Body of pancreas (tissue), 4 donors: Measurements from ENCODE around the gene PRDM15. TPM values are rescaled to one million over a fixed set of nuclear protein-coding genes. Genes with fewer than 3 reads are reported as not detected.

Source experiments
- ATAC-seq: fragments of 150-250 bp; one replicate; pipeline ENCODE4 v1.9.1; 2016
- DNase-seq, 4 donors: peaks; one replicate each; pipeline ENCODE4 v3.0.0-alpha.2; 2019
- H3K27ac ChIP-seq, 4 donors: fragments of 200-600 bp; sonication (generic); 1 replicate in 3 of 4; 2 replicates in 1 of 4; pipeline versions ENCODE4 v1.5.1 to v1.6.1; 2016 to 2019; ENCODE audit warnings: mild to moderate bottlenecking in 1 of 4, mixed read lengths in 1 of 4, moderate library complexity in 1 of 4
- H3K27me3 ChIP-seq, 2 donors: fragments of 200-600 bp; sonication (generic); one replicate each; pipeline ENCODE4 v1.6.0; 2016; ENCODE audit warnings: mild to moderate bottlenecking in 1 of 2
- H3K36me3 ChIP-seq, 2 donors: fragments of 200-600 bp; sonication (generic); replicated peaks in 1 of 2; 2 replicates each; pipeline ENCODE4 v1.5.1; 2016; ENCODE audit warnings: low read depth in 2 of 2; ENCODE audit not compliant: insufficient read depth in 1 of 2
- H3K4me1 ChIP-seq: fragments of 200-600 bp; sonication (generic); one replicate; pipeline ENCODE4 v1.6.0; 2016
- H3K4me3 ChIP-seq, 2 donors: fragments of 200-600 bp; sonication (generic); 1 replicate in 1 of 2; 2 replicates in 1 of 2; pipeline ENCODE4 v1.5.1; 2016 to 2019
- H3K9me3 ChIP-seq, 3 donors: fragments of 200-600 bp; sonication (generic); 1 replicate in 2 of 3; 2 replicates in 1 of 3; pipeline ENCODE4 v1.5.1; 2016
- CTCF ChIP-seq, 7 experiments: fragments of 450-650 bp in 4 of 7; fragments of 200-600 bp in 3 of 7; sonication (generic) in 3 of 7; IDR thresholded peaks; one replicate each; pipeline ENCODE4 v1.5.1; 2016 to 2019; ENCODE audit warnings: antibody characterized with exemption in 7 of 7
- POLR2A ChIP-seq, 3 donors: fragments of 450-650 bp; IDR thresholded peaks; one replicate each; pipeline ENCODE4 v1.6.1; 2016; ENCODE audit warnings: antibody characterized with exemption in 3 of 3, mild to moderate bottlenecking in 2 of 3
- WGBS, 2 donors: methylation state at CpG; one replicate each; pipeline ENCODE4 v1.1.5; 2017; 5-methylcytosine and 5-hydroxymethylcytosine counted together
- intact Hi-C: fragments of 100-400 bp; cut with DNase I; formaldehyde crosslinking; loops from one replicate; pipeline ENCODE4 v1.15.1; 2023
- total RNA-seq, 2 donors: library from RNA; depleted of rRNA; stranded (reverse); fragments of >200 nt; gene quantifications; one replicate each; pipeline ENCODE4 v1.1.0, GENCODE V29; 2016

Gene PRDM15
- total RNA-seq, 2 donors from 2014 or later, result 3.1 to 6.9 TPM

- Histone ChIP-seq H3K4me3 (peak overlapping the region in 1 of 2 donors; percentile 51), H3K27me3 (no peaks in the 10 kb centered on the region), H3K4me1 (peaks cover 17% of the 10 kb centered on the region), H3K36me3 (no peaks in the 10 kb centered on the region), H3K27ac (peak overlapping the region; percentile 73 to 87 (median 84)), H3K9me3 (no peaks in the 10 kb centered on the region)
- ATAC-seq (peak; percentile 84), DNase-seq (peak; percentile 84 to 88 (median 86))
- intact Hi-C loops, result no loop called here
- TF ChIP-seq CTCF (IDR thresholded peaks at IDR 0.05) (no peak), POLR2A (IDR thresholded peaks at IDR 0.05) (no peak)
- WGBS, 2 donors, result 1% methylated on average over 35 of the region's 65 CpGs; no CpG with 5 or more reads in 1 of the 2 donors
These were observed 334 bp downstream of the PRDM15 start for GRCh38 chr21:41878831-41879189.

GRCh38 chr21:41877901-41878830 lies 978 bp downstream of the PRDM15 start:
- peak; percentile 54 for ATAC-seq
- WGBS, 2 donors, result 1 to 2% methylated on average over 37 to 48 of the region's 48 CpGs

GRCh38 chr21:41876928-41877652 lies 2.1 kb downstream of the PRDM15 start:
- no peaks in the 10 kb centered on the region for H3K27me3 ChIP-seq
- no peak overlapping the region for H3K4me3 ChIP-seq
- no peaks in the 10 kb centered on the region for H3K36me3 ChIP-seq
- H3K4me1 ChIP-seq, result peaks cover 17% of the 10 kb centered on the region
- H3K27ac ChIP-seq, result peak overlapping the region in 1 of 4 donors; percentile 73
- ATAC-seq, result no peak
- TF ChIP-seq POLR2A (IDR thresholded peaks at IDR 0.05), result no peak
- no peak for TF ChIP-seq CTCF (IDR thresholded peaks at IDR 0.05)
- WGBS, 2 donors, result 81 to 85% methylated on average over 11 of the region's 11 CpGs
- intact Hi-C loops, result no loop called here
- no peaks in the 10 kb centered on the region for H3K9me3 ChIP-seq
- DNase-seq, result no peak

More at GRCh38 chr21:41877901-41878830, 978 bp downstream of the PRDM15 start:
- peak in 1 of 3 donors; percentile 34 for TF ChIP-seq POLR2A (IDR thresholded peaks at IDR 0.05)
- peak in 1 of 7 experiments; percentile 11 for TF ChIP-seq CTCF (IDR thresholded peaks at IDR 0.05)
- Histone ChIP-seq H3K27me3 (no peaks in the 10 kb centered on the region), H3K9me3 (no peaks in the 10 kb centered on the region), H3K36me3 (no peaks in the 10 kb centered on the region), H3K4me1 (peaks cover 17% of the 10 kb centered on the region), H3K27ac (peak overlapping the region; percentile 42 to 87 (median 78)), H3K4me3 (peak overlapping the region in 1 of 2 donors; percentile 51)
- DNase-seq, result peak; percentile 52 to 64 (median 60)
- intact Hi-C loops, result no loop called here

- no peaks in the 10 kb centered on the region for H3K36me3 ChIP-seq
- no peak for ATAC-seq
- H3K9me3 ChIP-seq, result no peaks in the 10 kb centered on the region
- H3K4me1 ChIP-seq, result peaks cover 17% of the 10 kb centered on the region
- no peak for DNase-seq
- TF ChIP-seq CTCF (IDR thresholded peaks at IDR 0.05) (no peak), POLR2A (IDR thresholded peaks at IDR 0.05) (no peak)
- H3K4me3 ChIP-seq, result no peak overlapping the region
- intact Hi-C loops, result no loop called here
- H3K27me3 ChIP-seq, result no peaks in the 10 kb centered on the region
- WGBS, 2 donors, result 90 to 91% methylated on average over 5 to 8 of the region's 8 CpGs
- H3K27ac ChIP-seq, result no peak overlapping the region
These were observed 2.7 kb downstream of the PRDM15 start for GRCh38 chr21:41876396-41876795.
